ENCODE results near the gene KIF7.

The KIF7 gene

GRCh38 chr15:89646416-89647141, 8.7 kb downstream of the KIF7 start:
- no peak for DNase-seq

GRCh38 chr15:89645680-89646079, 9.6 kb downstream of the KIF7 start:
- no peak for DNase-seq

DNA sequence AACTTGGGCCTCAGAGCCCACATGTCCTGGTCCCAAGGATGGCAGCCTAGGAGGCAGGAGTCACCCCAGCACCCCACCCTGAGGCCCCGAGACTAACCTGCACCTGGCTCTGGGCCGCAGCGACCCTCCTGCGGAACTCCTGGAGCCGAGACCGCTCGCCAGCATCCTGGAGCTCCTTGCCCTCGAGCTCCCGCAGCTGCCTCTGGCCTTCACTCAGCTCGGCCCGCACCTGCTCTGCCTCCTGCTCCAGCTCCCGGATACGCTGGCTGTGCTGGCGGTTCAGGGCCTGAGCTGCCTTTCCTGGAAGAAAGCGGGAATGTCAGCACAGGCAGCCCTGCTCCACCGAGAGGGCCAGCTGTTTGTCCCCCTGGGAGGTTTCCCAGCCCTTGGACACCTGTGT, 13.2 kb downstream of the KIF7 start:
- no peak for DNase-seq

GRCh38 chr15:89641053-89641452, 14.2 kb downstream of the KIF7 start:
- DNase-seq = no peak

DNA sequence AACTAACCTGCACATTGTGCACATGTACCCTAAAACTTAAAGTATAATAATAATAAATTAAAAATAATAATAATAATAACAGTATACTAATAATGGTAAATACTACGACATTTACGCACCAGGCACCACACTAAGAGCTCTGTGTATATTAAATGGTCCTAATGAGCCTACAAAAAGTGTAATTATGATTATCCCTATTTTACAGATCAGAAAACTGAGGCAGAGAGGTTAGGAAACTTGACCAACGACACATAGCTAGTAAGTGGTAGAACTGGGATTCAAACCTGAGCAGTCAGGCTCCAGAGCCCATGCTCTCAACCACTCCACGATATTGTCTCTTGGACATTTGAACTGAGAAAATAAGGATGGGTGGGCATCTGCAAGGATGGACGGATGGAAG, 15.0 kb downstream of the KIF7 start:
- DNase-seq = no peak

- no peak for DNase-seq
These were observed 21.7 kb downstream of the KIF7 start for GRCh38 chr15:89633585-89633984.

DNA sequence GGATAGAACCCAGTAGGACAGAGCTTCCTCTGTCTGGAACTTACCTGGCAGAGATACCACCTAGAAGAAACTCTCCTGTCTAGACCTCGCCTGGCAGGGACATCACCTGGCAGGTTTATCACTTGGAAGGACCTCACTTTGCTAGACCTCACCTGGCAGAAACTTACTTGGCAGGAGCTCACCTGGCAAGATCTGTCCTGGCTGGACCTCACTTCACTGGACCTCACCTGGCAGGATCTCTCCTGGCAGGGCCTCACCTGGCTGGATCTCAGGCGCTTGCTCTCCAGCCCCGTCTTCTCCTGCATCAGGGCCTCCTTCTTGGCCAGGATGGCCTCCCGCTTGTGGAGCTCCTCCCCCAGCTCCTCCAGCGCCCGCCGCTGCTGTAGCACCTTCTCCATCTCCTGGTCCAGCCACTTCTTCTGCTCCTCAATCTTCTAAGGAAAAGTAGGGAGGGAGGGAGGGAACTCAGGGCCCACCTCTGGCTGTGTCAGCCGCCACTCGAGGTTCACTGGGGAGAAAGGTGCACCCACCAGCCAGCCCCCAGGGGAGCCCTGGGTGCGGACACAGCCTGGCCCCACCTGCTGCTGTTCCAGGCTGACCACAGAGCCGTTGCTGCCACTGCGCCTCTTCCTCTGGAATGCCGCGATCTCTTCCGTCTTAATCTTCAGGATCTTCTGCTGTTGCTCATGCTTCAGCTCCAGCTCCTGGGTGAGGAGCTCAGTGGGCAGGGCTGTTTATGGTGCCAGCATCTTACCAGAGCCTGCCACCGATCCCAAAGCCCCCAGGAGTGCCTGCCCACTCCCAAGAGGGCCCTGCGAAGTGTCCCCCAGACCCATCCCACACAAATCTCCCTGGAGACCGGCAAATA, 22.5 kb downstream of the KIF7 start:
- no peak for DNase-seq

GRCh38 chr15:89631902-89632264, 23.4 kb downstream of the KIF7 start:
- no peak for DNase-seq

- DNase-seq = no peak
These were observed 24.0 kb downstream of the KIF7 start for GRCh38 chr15:89630974-89631901.

- no peak for DNase-seq
These were observed 25.0 kb downstream of the KIF7 start for GRCh38 chr15:89630260-89630659.

- no peak for DNase-seq
These were observed 25.4 kb downstream of the KIF7 start for GRCh38 chr15:89629829-89630228.

DNA sequence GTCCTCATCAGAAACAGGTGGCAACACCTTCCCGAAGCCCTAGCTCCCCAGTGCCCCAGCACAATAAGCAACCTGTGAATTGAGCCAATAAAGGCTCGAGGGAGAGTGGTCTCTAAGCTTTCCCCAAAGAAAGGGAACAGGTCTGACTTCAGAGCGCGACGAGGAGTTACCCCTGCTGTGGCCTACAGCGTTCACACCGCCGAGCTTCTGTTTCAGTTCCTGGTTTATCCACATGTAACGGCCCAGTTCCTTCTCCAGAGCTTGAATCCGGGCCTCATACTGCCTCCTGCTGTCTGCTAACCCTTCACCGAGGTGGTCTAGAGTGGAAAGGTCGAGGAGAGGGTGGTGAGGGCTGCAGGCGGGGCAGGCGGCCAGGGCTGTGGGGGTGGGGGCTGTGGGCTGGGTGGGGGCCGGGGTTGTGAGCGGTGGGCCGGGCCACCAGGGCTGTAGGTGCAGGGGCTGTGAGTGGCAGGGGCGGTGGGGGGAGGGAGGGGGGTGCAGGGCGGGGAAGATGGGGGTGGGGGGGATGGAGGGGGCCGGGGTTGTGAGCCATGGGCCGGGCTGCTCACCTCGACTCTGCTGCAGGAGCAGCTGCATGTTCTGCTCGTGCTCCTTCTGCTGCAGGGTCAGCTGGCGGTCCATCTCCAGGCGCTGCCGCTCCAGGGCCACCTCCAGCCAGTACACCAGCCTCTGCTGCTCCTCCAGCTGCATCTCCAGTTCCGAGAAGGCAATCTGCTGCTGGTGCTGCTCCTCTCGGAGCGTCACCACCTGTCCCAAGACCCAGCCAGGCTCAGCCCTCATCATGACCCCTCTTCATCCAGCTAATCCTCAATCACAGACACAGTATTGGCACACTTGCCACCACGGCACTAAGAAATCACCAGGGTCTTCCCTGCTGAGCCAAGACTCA, 26.2 kb downstream of the KIF7 start:
- DNase-seq = no peak

DNA sequence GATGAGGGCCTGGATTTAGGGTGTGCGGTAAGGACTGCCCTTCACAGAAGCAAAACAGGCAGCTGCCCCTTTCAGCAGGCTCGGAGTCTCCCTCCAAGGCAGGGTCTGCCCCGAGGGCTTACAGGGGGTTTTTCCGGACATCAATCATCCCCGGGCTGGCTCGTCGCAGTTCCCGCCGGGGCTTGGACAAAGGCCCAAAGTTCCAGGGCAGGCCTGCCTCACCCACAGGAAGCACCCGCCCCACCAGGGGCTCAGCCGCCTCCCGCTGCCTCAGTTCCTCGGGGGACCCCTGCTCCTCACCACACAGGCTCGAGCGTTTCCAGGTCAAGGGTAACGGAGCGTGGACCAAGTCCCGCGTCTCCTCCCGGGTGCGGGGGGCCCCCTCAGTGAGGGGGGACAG, 27.0 kb downstream of the KIF7 start:
- no peak for DNase-seq

- DNase-seq = no peak
These were observed 27.9 kb downstream of the KIF7 start for GRCh38 chr15:89627256-89627970.

- DNase-seq = no peak
These were observed 29.6 kb downstream of the KIF7 start for GRCh38 chr15:89625716-89626115.

- no peak for DNase-seq
These were observed 32.1 kb downstream of the KIF7 start for GRCh38 chr15:89623165-89623564.

DNA sequence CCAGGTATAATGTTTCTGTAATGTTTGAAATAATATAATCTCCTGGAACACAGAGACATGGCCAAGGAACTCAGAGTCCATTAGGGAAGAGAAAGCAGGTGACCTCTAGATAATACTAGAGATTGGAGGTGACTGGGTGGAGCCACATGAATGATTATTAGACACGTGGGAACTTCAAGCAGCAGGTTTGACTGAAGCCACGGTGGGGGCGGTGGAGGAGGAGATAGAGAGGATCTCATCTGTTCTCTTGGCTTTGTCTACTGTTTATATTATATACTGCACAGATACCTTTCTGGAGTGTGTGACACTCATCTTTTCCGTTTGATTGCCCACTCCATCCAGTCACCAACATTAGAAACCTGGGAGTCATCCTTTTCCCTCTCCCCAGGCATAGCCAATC, 33.7 kb downstream of the KIF7 start:
- DNase-seq = no peak

GRCh38 chr15:89616228-89616627, 39.0 kb downstream of the KIF7 start:
- no peak for DNase-seq

- DNase-seq = no peak
These were observed 40.1 kb downstream of the KIF7 start for GRCh38 chr15:89615135-89615534.

DNA sequence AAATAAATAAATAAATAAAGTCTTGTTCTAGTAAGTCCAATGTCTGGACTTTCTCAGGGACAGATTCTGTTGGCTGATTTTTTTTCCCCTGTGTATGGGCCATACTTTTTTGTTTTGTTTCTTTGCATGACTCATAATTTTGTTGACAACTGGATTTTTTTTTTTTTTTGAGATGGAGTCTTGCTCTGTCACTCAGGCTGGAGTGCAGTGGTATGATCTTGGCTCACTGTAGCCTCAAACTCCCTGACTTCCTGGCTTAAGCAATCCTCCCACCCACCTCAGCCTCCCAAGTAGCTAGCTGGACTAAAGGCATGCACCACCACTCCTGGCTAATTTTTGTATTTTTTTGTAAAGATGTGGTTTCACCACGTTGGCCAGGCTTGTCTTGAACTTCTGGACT, 41.1 kb downstream of the KIF7 start:
- DNase-seq = no peak

GRCh38 chr15:89613031-89613430, 42.2 kb downstream of the KIF7 start:
- DNase-seq = no peak

- no peak for DNase-seq
These were observed 44.0 kb downstream of the KIF7 start for GRCh38 chr15:89611317-89611716.
